ENCODE measurements around the gene SPRR2G.
"Not testable (repeated sequence)": the region's sequence is repeated elsewhere in the genome, so short reads cannot be mapped to it uniquely, and the experiment has no call there.

Gene SPRR2G

DNA sequence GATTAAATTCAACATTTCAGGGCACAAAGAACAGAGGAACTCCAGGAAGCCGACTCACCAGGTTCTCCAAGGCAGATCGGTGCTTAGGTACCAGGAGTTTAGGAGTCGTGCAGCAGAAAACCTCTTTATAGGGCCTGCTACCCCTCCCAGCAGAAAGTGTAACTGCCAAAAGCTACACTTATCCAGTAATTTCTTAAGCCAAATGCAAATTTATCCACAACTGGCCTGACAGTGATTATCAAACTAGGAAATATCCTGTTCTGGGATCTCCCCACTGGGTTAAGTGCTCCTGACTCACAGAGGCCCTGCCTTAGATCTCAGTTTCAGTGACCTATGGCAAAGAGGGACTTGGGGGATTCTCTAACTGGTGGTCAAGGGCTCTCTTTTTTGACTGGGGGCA lies 37.3 kb downstream of the SPRR2G start, which contains the start of gene SPRR2F:
Gene SPRR2F (minus strand): TSS at position 101 of the 400 bp plus-strand sequence. CDS start 783 bp downstream, outside the sequence.
- no peak for DNase-seq (ENCODE audit: low read depth)

DNA sequence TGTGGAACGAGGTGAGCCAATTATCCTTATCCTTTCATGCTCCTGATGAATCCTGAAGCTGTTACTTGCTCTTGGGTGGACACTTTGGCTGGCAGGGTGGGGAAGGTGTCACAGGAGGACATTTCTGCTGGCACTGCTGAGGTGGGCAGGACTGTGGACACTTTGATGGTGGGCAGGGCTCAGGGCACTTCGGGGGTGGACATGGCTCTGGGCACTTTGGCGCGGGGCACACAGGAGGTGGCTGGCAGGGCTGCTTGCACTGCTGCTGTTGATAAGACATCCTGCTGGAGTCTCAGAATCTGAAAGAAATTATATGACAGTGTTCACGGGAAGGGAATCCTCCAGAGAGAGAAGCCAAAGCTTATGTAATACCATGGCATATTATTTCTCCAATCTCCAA lies 38.2 kb downstream of the SPRR2G start:
- not testable (repeated sequence) for DNase-seq (ENCODE audit: low read depth)

DNA sequence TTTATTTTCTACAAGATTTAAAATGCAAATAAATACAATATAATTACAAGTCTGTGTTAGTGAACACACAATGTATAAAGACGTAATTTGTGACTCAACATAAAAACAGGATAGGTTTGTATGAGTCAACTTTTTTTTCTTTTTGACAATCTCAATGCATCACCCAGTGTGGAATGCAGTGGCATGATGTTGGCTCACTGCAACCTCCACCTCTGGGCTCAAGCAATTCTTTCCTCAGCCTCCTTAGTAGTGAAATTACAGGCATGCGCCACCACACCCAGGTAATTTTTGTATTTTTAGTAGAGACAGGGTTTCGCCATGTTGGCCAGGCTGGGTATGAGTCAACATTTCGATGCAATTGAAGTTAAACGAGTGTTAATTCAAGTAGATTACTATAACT lies 50.4 kb downstream of the SPRR2G start:
- DNase-seq (ENCODE audit: low read depth) = no peak
